Uterus (tissue), 4 donors: ENCODE measurements around the gene RAB6C. TPM values are rescaled to one million over a fixed set of nuclear protein-coding genes. Genes with fewer than 3 reads are reported as not detected.
"Not testable (repeated sequence)": the region's sequence is repeated elsewhere in the genome, so short reads cannot be mapped to it uniquely, and the experiment has no call there.

Experiments
- DNase-seq, 2 donors: peaks; one replicate each; pipeline ENCODE4 v3.0.0-alpha.2; 2019 to 2020
- H3K27ac ChIP-seq, 2 donors: fragments of 200-600 bp; sonication (generic); 1 replicate in 1 of 2; 2 replicates in 1 of 2; pipeline ENCODE4 v1.5.1; 2016 to 2018
- H3K27me3 ChIP-seq, 2 donors: fragments of 200-600 bp; sonication (generic); one replicate each; pipeline ENCODE4 v1.5.1; 2018 to 2019; ENCODE audit warnings: control low read depth in 1 of 2
- H3K36me3 ChIP-seq, 2 donors: fragments of 200-600 bp; sonication (generic); one replicate each; pipeline ENCODE4 v1.5.1; 2019; ENCODE audit warnings: control low read depth in 1 of 2
- H3K4me1 ChIP-seq, 2 donors: fragments of 200-600 bp; sonication (generic); one replicate each; pipeline ENCODE4 v1.5.1; 2018 to 2019; ENCODE audit warnings: control low read depth in 1 of 2
- H3K4me3 ChIP-seq, 2 donors: fragments of 200-600 bp; sonication (generic); 1 replicate in 1 of 2; 2 replicates in 1 of 2; pipeline ENCODE4 v1.5.1; 2018 to 2019; ENCODE audit warnings: mild to moderate bottlenecking in 1 of 2
- H3K9me3 ChIP-seq, 2 donors: fragments of 200-600 bp; sonication (generic); one replicate each; pipeline ENCODE4 v1.5.1; 2019; ENCODE audit warnings: control low read depth in 1 of 2
- CTCF ChIP-seq, 4 experiments: fragments of 200-600 bp in 2 of 4; fragments of 450-650 bp in 2 of 4; sonication (generic) in 2 of 4; IDR thresholded peaks; one replicate each; pipeline ENCODE4 v1.5.1; 2016 to 2019; ENCODE audit warnings: antibody characterized with exemption in 4 of 4, mild to moderate bottlenecking in 2 of 4, moderate library complexity in 1 of 4
- POLR2A ChIP-seq, 2 donors: fragments of 450-650 bp; IDR thresholded peaks; one replicate each; pipeline ENCODE4 v1.6.1; 2016; ENCODE audit warnings: antibody characterized with exemption in 2 of 2, mild to moderate bottlenecking in 1 of 2, moderate library complexity in 1 of 2
- intact Hi-C: fragments of 100-400 bp; cut with DNase I; formaldehyde crosslinking; loops from one replicate; pipeline ENCODE4 v1.15.1; 2023; ENCODE audit warnings: low total_unique reads
- total RNA-seq, 4 donors: library from RNA; depleted of rRNA in 3 of 4; stranded (reverse); fragments of >200 nt in 3 of 4; gene quantifications; one replicate each; pipeline versions ENCODE4 v1.1.0 to v1.2.4, GENCODE V29; 2014 to 2023
- donor health status: DM: yes; HTN: yes; CAD: no.

RAB6C gene
- total RNA-seq, 4 donors from 2014 or later, result 0.21 to 0.41 TPM; not detected in 2

- H3K9me3 ChIP-seq, result no peaks in the 10 kb centered on the region
- H3K4me3 ChIP-seq, result no peak overlapping the region
- DNase-seq, result no peak
- H3K27me3 ChIP-seq, result peaks cover 0 to 5% of the 10 kb centered on the region in 2 donors
- intact Hi-C loops, result no loop called here
- TF ChIP-seq POLR2A (IDR thresholded peaks at IDR 0.05) (no peak), CTCF (IDR thresholded peaks at IDR 0.05) (no peak)
- no peak overlapping the region for H3K27ac ChIP-seq
- no peaks in the 10 kb centered on the region for H3K4me1 ChIP-seq
- H3K36me3 ChIP-seq, result no peaks in the 10 kb centered on the region
Measured at GRCh38 chr2:129977986-129978385, 1.5 kb upstream of the RAB6C start.

GRCh38 chr2:129980246-129980645 is 780 bp downstream of the RAB6C start:
- H3K9me3 ChIP-seq, H3K4me1 ChIP-seq, H3K36me3 ChIP-seq, DNase-seq, H3K27me3 ChIP-seq, intact Hi-C loops, H3K4me3 ChIP-seq, H3K27ac ChIP-seq: not testable (repeated sequence)

- H3K4me1 ChIP-seq, intact Hi-C loops, H3K9me3 ChIP-seq, H3K4me3 ChIP-seq, H3K27me3 ChIP-seq, DNase-seq, H3K27ac ChIP-seq, H3K36me3 ChIP-seq: not testable (repeated sequence)
Measured at GRCh38 chr2:129981689-129982088, 2.2 kb downstream of the RAB6C start.

GRCh38 chr2:129984426-129984825 is 5.0 kb downstream of the RAB6C start:
- intact Hi-C loops, result no loop called here
- no peaks in the 10 kb centered on the region for H3K4me1 ChIP-seq
- H3K4me3 ChIP-seq, result no peak overlapping the region
- no peak for DNase-seq
- H3K27ac ChIP-seq, result no peak overlapping the region
- H3K36me3 ChIP-seq, result no peaks in the 10 kb centered on the region
- TF ChIP-seq CTCF (IDR thresholded peaks at IDR 0.05) (no peak), POLR2A (IDR thresholded peaks at IDR 0.05) (no peak)
- H3K27me3 ChIP-seq, result no peaks in the 10 kb centered on the region
- no peaks in the 10 kb centered on the region for H3K9me3 ChIP-seq

- DNase-seq, H3K27ac ChIP-seq, H3K36me3 ChIP-seq, H3K9me3 ChIP-seq, H3K27me3 ChIP-seq, H3K4me3 ChIP-seq, H3K4me1 ChIP-seq, intact Hi-C loops: not testable (repeated sequence)
Measured at GRCh38 chr2:129992415-129993006, 13.0 kb downstream of the RAB6C start.

GRCh38 chr2:129993151-129993550 is 13.7 kb downstream of the RAB6C start:
- H3K4me1 ChIP-seq, intact Hi-C loops, H3K9me3 ChIP-seq, H3K27ac ChIP-seq, H3K36me3 ChIP-seq, H3K27me3 ChIP-seq, H3K4me3 ChIP-seq, DNase-seq: not testable (repeated sequence)

GRCh38 chr2:129996657-129997237 is 17.3 kb downstream of the RAB6C start:
- H3K4me3 ChIP-seq, H3K27me3 ChIP-seq, H3K27ac ChIP-seq, intact Hi-C loops, H3K9me3 ChIP-seq, DNase-seq, H3K36me3 ChIP-seq, H3K4me1 ChIP-seq: not testable (repeated sequence)

- H3K4me1 ChIP-seq, DNase-seq, intact Hi-C loops, H3K27me3 ChIP-seq, H3K9me3 ChIP-seq, H3K36me3 ChIP-seq, H3K27ac ChIP-seq, H3K4me3 ChIP-seq: not testable (repeated sequence)
Measured at GRCh38 chr2:129998771-129999170, 19.3 kb downstream of the RAB6C start.

GRCh38 chr2:130005862-130006261 is 26.4 kb downstream of the RAB6C start:
- H3K27ac ChIP-seq, H3K4me3 ChIP-seq, H3K9me3 ChIP-seq, DNase-seq, intact Hi-C loops, H3K36me3 ChIP-seq, H3K4me1 ChIP-seq, H3K27me3 ChIP-seq: not testable (repeated sequence)

GRCh38 chr2:130016701-130017100 is 37.2 kb downstream of the RAB6C start:
- H3K4me3 ChIP-seq, H3K27ac ChIP-seq, intact Hi-C loops, H3K9me3 ChIP-seq, H3K27me3 ChIP-seq, H3K36me3 ChIP-seq, DNase-seq, H3K4me1 ChIP-seq: not testable (repeated sequence)
